ENCODE results near the gene EHD2.

DNA sequence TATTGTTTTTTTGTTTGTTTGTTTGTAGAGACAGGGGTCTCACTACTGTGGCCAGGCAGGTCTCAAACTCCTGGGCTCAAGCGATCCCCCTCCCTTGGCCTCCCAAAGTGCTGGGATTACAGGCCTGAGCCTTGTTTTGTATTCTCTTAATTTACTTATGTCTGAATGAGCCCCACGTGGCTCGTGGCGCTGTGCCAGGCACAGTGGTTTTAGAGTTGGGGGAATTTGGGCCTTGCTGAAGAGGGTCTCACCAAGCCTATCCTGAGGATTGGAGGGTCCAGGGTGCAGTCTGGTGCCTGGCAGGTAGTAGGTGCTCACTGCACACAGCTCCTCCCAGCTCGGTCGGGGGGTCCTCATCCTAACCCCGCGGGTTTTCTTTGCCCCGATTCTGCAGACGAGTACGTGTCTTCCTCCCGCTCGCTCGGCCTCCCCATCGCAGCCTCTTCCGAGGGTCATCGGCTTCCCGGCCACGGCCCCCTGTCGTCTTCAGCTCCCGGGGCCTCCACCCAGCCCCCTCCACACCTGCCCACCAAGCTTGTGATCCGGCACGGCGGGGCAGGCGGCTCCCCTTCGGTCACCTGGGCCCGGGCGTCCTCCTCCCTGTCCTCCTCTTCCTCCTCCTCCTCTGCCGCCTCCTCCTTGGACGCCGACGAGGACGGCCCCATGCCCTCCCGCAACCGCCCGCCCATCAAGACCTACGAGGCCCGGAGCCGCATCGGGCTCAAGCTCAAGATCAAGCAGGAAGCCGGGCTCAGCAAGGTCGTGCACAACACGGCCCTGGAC, 12.1 kb upstream of the EHD2 start:
- TF ChIP-seq SP1 (IDR thresholded peaks at IDR 0.05) (no peak), ELF4 (IDR thresholded peaks at IDR 0.05) (no peak), FOXA1 (IDR thresholded peaks at IDR 0.05) (no peak), FOXM1 (IDR thresholded peaks at IDR 0.05; ENCODE audit: borderline replicate concordance) (no peak), SUZ12 (IDR thresholded peaks at IDR 0.05) (no peak), L3MBTL2 (conservative IDR thresholded peaks at IDR 0.05) (no peak), FOXK2 (IDR thresholded peaks at IDR 0.05) (no peak), CTBP1 (IDR thresholded peaks at IDR 0.05; ENCODE audit: borderline replicate concordance) (no peak), ARNT (IDR thresholded peaks at IDR 0.05) (no peak), LEF1 (IDR thresholded peaks at IDR 0.05; ENCODE audit: borderline replicate concordance) (no peak), TARDBP (IDR thresholded peaks at IDR 0.05) (no peak), BHLHE40 (IDR thresholded peaks at IDR 0.05; ENCODE audit: borderline replicate concordance) (no peak), HDGF (IDR thresholded peaks at IDR 0.05; ENCODE audit: borderline replicate concordance) (no peak)
- TF ChIP-seq, protein P1, sequence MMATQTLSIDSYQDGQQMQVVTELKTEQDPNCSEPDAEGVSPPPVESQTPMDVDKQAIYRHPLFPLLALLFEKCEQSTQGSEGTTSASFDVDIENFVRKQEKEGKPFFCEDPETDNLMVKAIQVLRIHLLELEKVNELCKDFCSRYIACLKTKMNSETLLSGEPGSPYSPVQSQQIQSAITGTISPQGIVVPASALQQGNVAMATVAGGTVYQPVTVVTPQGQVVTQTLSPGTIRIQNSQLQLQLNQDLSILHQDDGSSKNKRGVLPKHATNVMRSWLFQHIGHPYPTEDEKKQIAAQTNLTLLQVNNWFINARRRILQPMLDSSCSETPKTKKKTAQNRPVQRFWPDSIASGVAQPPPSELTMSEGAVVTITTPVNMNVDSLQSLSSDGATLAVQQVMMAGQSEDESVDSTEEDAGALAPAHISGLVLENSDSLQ (IDR thresholded peaks at IDR 0.05), result no peak

All from HEK293T (cell line).